T-cell (primary cell): ENCODE results near the gene GPR162. TPM values are rescaled to one million over a fixed set of nuclear protein-coding genes. Genes with fewer than 3 reads are reported as not detected.

Source experiments
- ATAC-seq, 4 experiments: fragments of 200-7000 bp in 3 of 4; fragments of 150-1000 bp in 1 of 4; cut with Tn5 transposase; replicated peaks in 1 of 4; 1 replicate in 3 of 4; 2 replicates in 1 of 4; pipeline ENCODE4 v1.10.0; 2021; ENCODE audit warnings: moderate library complexity in 3 of 4, mild to moderate bottlenecking in 2 of 4, moderate number of reproducible peaks in 1 of 4
- CTCF ChIA-PET, 2 donors: fragments of 300-600 bp; sonication (Branson Sonifier 250); formaldehyde crosslinking; loops; one replicate each; lab custom pipeline; 2022; ENCODE audit warnings: antibody characterized with exemption in 2 of 2; lab: Charles Lee
- POLR2A ChIA-PET, 2 donors: fragments of 300-600 bp; sonication (Branson Sonifier 250); formaldehyde crosslinking; loops; one replicate each; lab custom pipeline; 2022; ENCODE audit warnings: antibody characterized with exemption in 2 of 2; lab: Charles Lee
- DNase-seq, 35 experiments: peaks; one replicate each; pipeline versions ENCODE4 v3.0.0 to v3.0.0-alpha.2; 2013 to 2023
- H3K27ac ChIP-seq: one replicate; pipeline ENCODE4 v1.5.1; 2013; ENCODE audit warnings: low read length
- H3K27me3 ChIP-seq, 2 experiments: replicated peaks in 1 of 2; 1 replicate in 1 of 2; 2 replicates in 1 of 2; pipeline versions ENCODE4 v1.6.1 to v1.7.0; 2013; ENCODE audit warnings: low read length in 1 of 2, mixed read lengths in 1 of 2; ENCODE audit not compliant: control insufficient read depth in 2 of 2, insufficient read depth in 2 of 2; ENCODE audit errors: extremely low read depth in 1 of 2
- H3K36me3 ChIP-seq, 2 donors: 1 replicate in 1 of 2; 2 replicates in 1 of 2; pipeline versions ENCODE4 v1.6.1 to v1.7.0; 2013; ENCODE audit warnings: low read length in 1 of 2; ENCODE audit not compliant: control insufficient read depth in 2 of 2, insufficient read depth in 1 of 2; ENCODE audit errors: extremely low read depth in 1 of 2
- H3K4me1 ChIP-seq, 2 experiments: 1 replicate in 1 of 2; 2 replicates in 1 of 2; pipeline versions ENCODE4 v1.6.1 to v1.7.0; 2013; ENCODE audit warnings: low read length in 2 of 2, mixed read lengths in 1 of 2; ENCODE audit not compliant: insufficient read depth in 2 of 2, control insufficient read depth in 1 of 2; ENCODE audit errors: extremely low read depth in 1 of 2
- H3K4me3 ChIP-seq, 2 donors: 1 replicate in 1 of 2; 2 replicates in 1 of 2; pipeline versions ENCODE4 v1.5.1 to v1.7.0; 2013; ENCODE audit warnings: mild to moderate bottlenecking in 2 of 2, low read length in 1 of 2, moderate library complexity in 1 of 2; ENCODE audit not compliant: control insufficient read depth in 1 of 2; ENCODE audit errors: extremely low read depth in 1 of 2
- H3K9me3 ChIP-seq: 2 replicates; pipeline ENCODE4 v1.7.0; 2013
- H3K27ac Mint-ChIP-seq, 2 donors: one replicate each; pipeline ENCODE4 v1.8.0; 2020 to 2021; ENCODE audit warnings: mild to moderate bottlenecking in 2 of 2, mixed read lengths in 2 of 2
- H3K27me3 Mint-ChIP-seq, 2 donors: one replicate each; pipeline ENCODE4 v1.8.0; 2021 to 2022; ENCODE audit warnings: mixed read lengths in 2 of 2
- H3K36me3 Mint-ChIP-seq: one replicate; pipeline ENCODE4 v1.8.0; 2021; ENCODE audit warnings: mixed read lengths
- H3K4me1 Mint-ChIP-seq, 3 donors: one replicate each; pipeline ENCODE4 v1.8.0; 2020 to 2022; ENCODE audit warnings: mixed read lengths in 3 of 3, mild to moderate bottlenecking in 1 of 3
- H3K4me3 Mint-ChIP-seq, 3 donors: one replicate each; pipeline ENCODE4 v1.8.0; 2020 to 2022; ENCODE audit warnings: mild to moderate bottlenecking in 3 of 3, mixed read lengths in 3 of 3, moderate library complexity in 3 of 3
- H3K9me3 Mint-ChIP-seq, 3 donors: one replicate each; pipeline ENCODE4 v1.8.0; 2020 to 2022; ENCODE audit warnings: mixed read lengths in 3 of 3
- WGBS: methylation state at CpG from one replicate; pipeline ENCODE4 v1.1.5; 2013; ENCODE audit warnings: missing lambda C conversion rate; ENCODE audit not compliant: insufficient coverage; 5-methylcytosine and 5-hydroxymethylcytosine counted together
- total RNA-seq, 35 experiments: library from RNA in 6 of 35; stranded (reverse) in 6 of 35; fragments of 120-200 nt in 1 of 35; gene quantifications; one replicate each; pipeline versions ENCODE4 v1.2.1 to v1.2.4 and lab custom pipeline; 2013 to 2026

GPR162 gene
- total RNA-seq, 5 donors from 2014 or later (not counting 1 experiment from before 2014, with no cell fraction given) = 0.13 to 0.46 TPM; not detected in 3

- DNase-seq (no peak), ATAC-seq (no peak)
- Mint-ChIP-seq H3K27ac (peak overlapping the region; percentile 82 to 91), H3K36me3 (no peaks in the 10 kb centered on the region), H3K4me1 (peaks cover 56 to 75% (median 57%) of the 10 kb centered on the region in 3 donors), H3K4me3 (peak overlapping the region in 1 of 3 donors; percentile 59), H3K9me3 (no peaks in the 10 kb centered on the region), H3K27me3 (no peaks in the 10 kb centered on the region)
- H3K9me3 ChIP-seq = no peaks in the 10 kb centered on the region
- H3K4me3 ChIP-seq = no peak overlapping the region
- ChIA-PET POLR2A (interaction anchor here in 1 of 2 donors (0.6 kb wide), 1 partner anchor 58 kb away, joined by 3 read pairs; no protein-coding TSS in a partner anchor), CTCF (interaction anchor here in 1 of 2 donors (0.6 kb wide), 1 partner anchor 27 kb away, joined by 3 read pairs; no protein-coding TSS in a partner anchor)
- H3K27me3 ChIP-seq = no peaks in the 10 kb centered on the region
- H3K36me3 ChIP-seq = no peaks in the 10 kb centered on the region
- peak overlapping the region; percentile 41 for H3K27ac ChIP-seq
- peaks cover 61 to 87% of the 10 kb centered on the region in 2 experiments for H3K4me1 ChIP-seq
- 73% methylated on average over 4 of the region's 5 CpGs for WGBS
These were observed 37.3 kb upstream of the GPR162 start for GRCh38 chr12:6784296-6784695.

GRCh38 chr12:6784761-6785160 is 36.9 kb upstream of the GPR162 start:
- Histone ChIP-seq H3K27ac (peak overlapping the region; percentile 41), H3K4me3 (no peak overlapping the region), H3K36me3 (no peaks in the 10 kb centered on the region), H3K4me1 (peaks cover 61 to 87% of the 10 kb centered on the region in 2 experiments), H3K27me3 (no peaks in the 10 kb centered on the region), H3K9me3 (no peaks in the 10 kb centered on the region)
- Mint-ChIP-seq H3K4me1 (peaks cover 53 to 72% (median 57%) of the 10 kb centered on the region in 3 donors), H3K9me3 (no peaks in the 10 kb centered on the region), H3K4me3 (peak overlapping the region in 1 of 3 donors; percentile 27), H3K27me3 (no peaks in the 10 kb centered on the region), H3K36me3 (no peaks in the 10 kb centered on the region), H3K27ac (peak overlapping the region; percentile 82 to 91)
- ATAC-seq (no peak), DNase-seq (no peak)
- 85% methylated on average over 3 of the region's 5 CpGs for WGBS
- CTCF ChIA-PET = interaction anchor here in 1 of 2 donors (0.6 kb wide), 1 partner anchor 26 kb away, joined by 3 read pairs; no protein-coding TSS in a partner anchor
- POLR2A ChIA-PET = interaction anchor here in 1 of 2 donors (0.6 kb wide), 1 partner anchor 58 kb away, joined by 3 read pairs; no protein-coding TSS in a partner anchor

DNA sequence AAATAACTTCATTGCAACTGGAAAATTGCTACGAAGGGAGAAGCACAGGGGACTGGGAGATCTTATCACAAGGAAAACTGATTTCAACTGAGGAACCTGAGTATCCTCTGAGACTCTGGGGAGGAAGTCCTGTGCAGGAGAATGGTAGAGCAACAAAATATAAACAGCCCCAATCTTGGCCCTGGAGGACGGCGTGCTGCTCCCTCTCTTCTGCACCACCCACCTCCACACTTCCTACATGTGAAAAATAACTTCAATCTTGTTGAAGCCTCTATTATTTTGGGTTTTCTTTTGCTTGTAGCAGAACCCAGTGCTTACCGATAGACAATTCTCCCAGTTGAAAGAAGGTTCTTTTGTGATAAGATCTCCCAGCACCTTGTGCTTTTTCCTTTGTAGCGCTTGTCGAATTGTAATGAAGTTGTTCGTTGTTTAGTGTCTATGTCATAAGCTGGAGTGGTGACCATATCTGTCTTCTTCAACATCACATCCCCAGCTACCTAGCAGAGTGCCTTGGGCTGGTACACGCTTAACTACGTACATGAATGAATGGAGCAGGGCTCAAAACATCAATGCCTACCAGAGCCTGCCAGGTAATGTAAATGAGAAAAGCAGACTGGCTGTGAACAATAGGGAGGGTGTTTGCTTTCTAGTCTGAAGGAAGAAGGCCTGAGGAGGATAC is 35.1 kb upstream of the GPR162 start:
- H3K27me3 ChIP-seq = no peaks in the 10 kb centered on the region
- H3K27ac Mint-ChIP-seq = peak overlapping the region; percentile 93 to 94
- WGBS = 45% methylated on average over 2 of the region's 9 CpGs
- no peaks in the 10 kb centered on the region for H3K9me3 Mint-ChIP-seq
- peak overlapping the region; percentile 70 for H3K27ac ChIP-seq
- H3K4me1 ChIP-seq = peaks cover 59 to 85% of the 10 kb centered on the region in 2 experiments
- DNase-seq (peak in 26 of 35 experiments; percentile 21 to 76 (median 48)), ATAC-seq (peak; percentile 28 to 85 (median 42))
- ChIA-PET CTCF (interaction anchor here in 1 of 2 donors (0.6 to 1.6 kb wide), 3 partner anchors 15 to 49 kb away, joined by 3 to 5 read pairs (median 4); no protein-coding TSS in a partner anchor), POLR2A (interaction anchor here (0.6 kb wide), 2 partner anchors 72 to 111 kb away, joined by 3 to 8 read pairs; no protein-coding TSS in a partner anchor)
- H3K4me3 Mint-ChIP-seq = peak overlapping the region; percentile 43 to 60 (median 60)
- H3K4me1 Mint-ChIP-seq = peaks cover 52 to 68% (median 61%) of the 10 kb centered on the region in 3 donors
- no peaks in the 10 kb centered on the region for H3K27me3 Mint-ChIP-seq
- H3K4me3 ChIP-seq = peak overlapping the region in 1 of 2 donors; percentile 11
- no peaks in the 10 kb centered on the region for H3K36me3 ChIP-seq
- H3K9me3 ChIP-seq = no peaks in the 10 kb centered on the region
- H3K36me3 Mint-ChIP-seq = no peaks in the 10 kb centered on the region

DNA sequence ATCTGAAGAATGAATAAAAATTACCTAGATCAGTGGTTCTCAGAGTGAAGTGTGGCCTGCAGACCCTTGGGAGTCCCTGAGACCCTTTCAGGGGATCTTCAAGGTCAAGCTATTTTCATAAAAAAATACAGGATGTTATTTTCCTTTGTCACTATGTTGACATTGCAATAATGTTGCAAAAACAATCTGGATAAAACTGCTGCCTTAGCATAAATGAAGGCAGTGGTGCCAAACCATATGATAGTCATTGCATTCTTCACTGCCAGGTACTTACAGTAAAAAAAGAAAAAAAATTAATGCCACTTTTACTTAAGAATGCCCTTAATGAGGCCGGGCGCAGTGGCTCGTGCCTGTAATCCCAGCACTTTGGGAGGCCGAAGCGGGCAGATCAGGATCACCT is 34.3 kb upstream of the GPR162 start:
- Mint-ChIP-seq H3K9me3 (no peaks in the 10 kb centered on the region), H3K27ac (peak overlapping the region; percentile 93 to 94), H3K36me3 (no peaks in the 10 kb centered on the region), H3K4me1 (peaks cover 56 to 70% (median 68%) of the 10 kb centered on the region in 3 donors), H3K27me3 (no peaks in the 10 kb centered on the region), H3K4me3 (peak overlapping the region; percentile 43 to 60 (median 60))
- Histone ChIP-seq H3K36me3 (no peaks in the 10 kb centered on the region), H3K4me3 (no peak overlapping the region), H3K4me1 (peaks cover 56 to 88% of the 10 kb centered on the region in 2 experiments), H3K9me3 (no peaks in the 10 kb centered on the region), H3K27me3 (no peaks in the 10 kb centered on the region), H3K27ac (peak overlapping the region; percentile 70)
- ATAC-seq = no peak
- DNase-seq = no peak
- WGBS = no CpG with 5 or more reads among the region's 5 CpGs
- ChIA-PET POLR2A (interaction anchor here (0.6 to 0.7 kb wide), 3 partner anchors 72 to 223 kb away, joined by 3 to 8 read pairs (median 7); no protein-coding TSS in a partner anchor), CTCF (interaction anchor here (0.6 to 1.6 kb wide), 4 partner anchors 14 to 48 kb away, joined by 3 to 6 read pairs (median 4); no protein-coding TSS in a partner anchor)

DNA sequence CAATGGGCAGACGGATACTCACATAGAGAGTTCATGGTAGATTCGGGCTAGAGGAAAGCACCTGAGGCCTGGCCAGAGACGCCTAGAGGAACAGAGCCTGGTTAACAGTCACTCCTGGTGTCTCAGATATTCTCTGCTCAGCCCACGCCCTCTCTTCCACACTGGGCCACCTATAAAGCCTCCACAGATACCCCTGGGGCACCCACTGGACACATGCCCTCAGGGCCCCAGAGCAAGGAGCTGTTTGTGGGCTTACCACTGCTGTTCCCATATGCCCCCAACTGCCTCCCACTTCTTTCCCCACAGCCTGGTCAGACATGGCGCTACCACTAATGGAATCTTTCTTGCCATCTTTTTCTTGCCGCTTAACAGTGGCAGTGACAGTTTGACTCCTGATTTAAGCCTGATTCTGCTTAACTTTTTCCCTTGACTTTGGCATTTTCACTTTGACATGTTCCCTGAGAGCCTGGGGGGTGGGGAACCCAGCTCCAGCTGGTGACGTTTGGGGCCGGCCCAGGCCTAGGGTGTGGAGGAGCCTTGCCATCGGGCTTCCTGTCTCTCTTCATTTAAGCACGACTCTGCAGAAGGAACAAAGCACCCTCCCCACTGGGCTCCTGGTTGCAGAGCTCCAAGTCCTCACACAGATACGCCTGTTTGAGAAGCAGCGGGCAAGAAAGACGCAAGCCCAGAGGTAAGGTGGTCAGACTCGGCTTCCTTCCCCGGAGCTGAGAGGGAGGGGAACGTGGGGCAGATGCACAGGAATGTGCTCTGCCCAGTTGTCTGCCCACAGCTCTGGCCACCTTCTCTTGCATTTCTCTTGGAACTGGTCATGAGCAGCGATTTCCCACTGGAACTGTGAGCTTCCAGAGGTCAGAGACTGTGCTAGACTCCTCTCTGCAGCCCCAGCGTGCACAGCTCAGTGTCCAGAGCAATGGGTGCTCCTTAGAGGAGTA is 32.4 kb upstream of the GPR162 start, which contains the start of gene CD4:
CD4 (plus strand) TSS at position 557 of the 953 bp plus-strand sequence. CDS start 10,611 bp downstream, outside the sequence.
- peak within 1 kb of the TSS; percentile 96 for H3K27ac Mint-ChIP-seq
- Histone ChIP-seq H3K27me3 (no peaks in the 10 kb centered on the region), H3K9me3 (no peaks in the 10 kb centered on the region), H3K27ac (peak within 1 kb of the TSS; percentile 78), H3K4me1 (peaks cover 46 to 85% of the 10 kb centered on the region in 2 experiments), H3K36me3 (no peaks in the 10 kb centered on the region), H3K4me3 (peak within 1 kb of the TSS; percentile 71 to 88)
- DNase-seq = peak in 34 of 35 experiments; percentile 48 to 78 (median 66)
- ChIA-PET POLR2A (interaction anchor here (0.6 to 0.9 kb wide), 3 partner anchors 36 to 450 kb away, joined by 3 to 5 read pairs (median 4); partner anchors contain the start of genes MLF2 (in 1 of the 2) and ZNF384 (in 1 of the 2)), CTCF (interaction anchor here (0.5 to 1.4 kb wide), 6 partner anchors 9 to 231 kb away, joined by 3 to 5 read pairs (median 3); no protein-coding TSS in a partner anchor)
- peak; percentile 52 to 65 (median 59) for ATAC-seq
- WGBS = 31% methylated on average over 15 of the region's 18 CpGs
- no peaks in the 10 kb centered on the region for H3K27me3 Mint-ChIP-seq
- H3K4me3 Mint-ChIP-seq = peak within 1 kb of the TSS; percentile 86 to 94 (median 92)
- peaks cover 60 to 75% (median 72%) of the 10 kb centered on the region in 3 donors for H3K4me1 Mint-ChIP-seq
- no peaks in the 10 kb centered on the region for H3K9me3 Mint-ChIP-seq
- peaks cover 3% of the 10 kb centered on the region for H3K36me3 Mint-ChIP-seq
